GM23338 (cell line): ENCODE measurements around the gene TBC1D16. TPM values are rescaled to one million over a fixed set of nuclear protein-coding genes. Genes with fewer than 3 reads are reported as not detected.

ENCODE experiments used
- ATAC-seq: fragments of 200-7000 bp; cut with Tn5 transposase; 3 replicates; pipeline ENCODE4 v1.9.1; 2020
- DNase-seq: peaks from one replicate; pipeline ENCODE4 v3.0.0-alpha.2; 2015; ENCODE audit warnings: low spot score
- H2AFZ ChIP-seq: fragments of 200-600 bp; sonication (generic); 2 replicates; pipeline ENCODE4 v1.8.0; 2016; ENCODE audit warnings: antibody characterized with exemption, mild to moderate bottlenecking, moderate library complexity
- H3F3A ChIP-seq: fragments of 200-600 bp; sonication (generic); replicated peaks from 2 replicates; pipeline ENCODE4 v1.8.0; 2017; ENCODE audit warnings: antibody characterized with exemption, mixed run types, low read depth
- H3K27ac ChIP-seq: fragments of 200-600 bp; sonication (generic); 2 replicates; pipeline ENCODE4 v1.6.1; 2016; ENCODE audit warnings: low read depth
- H3K27me3 ChIP-seq: fragments of 200-600 bp; sonication (generic); 2 replicates; pipeline ENCODE4 v1.8.0; 2016; ENCODE audit warnings: mild to moderate bottlenecking, mixed run types, moderate library complexity; ENCODE audit not compliant: insufficient read depth
- H3K36me3 ChIP-seq: fragments of 200-600 bp; sonication (generic); 2 replicates; pipeline ENCODE4 v1.8.0; 2016; ENCODE audit warnings: mild to moderate bottlenecking; ENCODE audit not compliant: insufficient read depth
- H3K4me1 ChIP-seq: fragments of 200-600 bp; sonication (generic); 2 replicates; pipeline ENCODE4 v1.8.0; 2016; ENCODE audit warnings: mild to moderate bottlenecking, moderate library complexity; ENCODE audit not compliant: insufficient read depth
- H3K4me2 ChIP-seq: fragments of 200-600 bp; sonication (generic); 2 replicates; pipeline ENCODE4 v1.7.1; 2017; ENCODE audit warnings: mixed run types
- H3K4me3 ChIP-seq: fragments of 200-600 bp; sonication (generic); 2 replicates; pipeline ENCODE4 v1.6.1; 2016; ENCODE audit warnings: mixed run types
- H3K79me2 ChIP-seq: fragments of 200-600 bp; sonication (generic); replicated peaks from 2 replicates; pipeline ENCODE4 v1.8.0; 2017; ENCODE audit warnings: mild to moderate bottlenecking; ENCODE audit not compliant: insufficient read depth
- H3K9me2 ChIP-seq: fragments of 200-600 bp; sonication (generic); 2 replicates; pipeline ENCODE4 v1.8.0; 2017; ENCODE audit not compliant: insufficient read depth
- H4K20me1 ChIP-seq: fragments of 200-600 bp; sonication (generic); replicated peaks from 2 replicates; pipeline ENCODE4 v1.8.0; 2017; ENCODE audit warnings: mild to moderate bottlenecking; ENCODE audit not compliant: insufficient read depth
- H3K27ac Mint-ChIP-seq: 2 replicates; pipeline ENCODE4 v1.8.0; 2020; ENCODE audit warnings: inconsistent platforms, mild to moderate bottlenecking, moderate library complexity, mixed read lengths
- H3K27me3 Mint-ChIP-seq: 3 replicates; pipeline ENCODE4 v1.8.0; 2022; ENCODE audit warnings: low read depth, mild to moderate bottlenecking, moderate library complexity, mixed read lengths, inconsistent platforms; ENCODE audit not compliant: insufficient read depth, poor library complexity
- H3K36me3 Mint-ChIP-seq: 3 replicates; pipeline ENCODE4 v1.8.0; 2021; ENCODE audit warnings: low read depth, mild to moderate bottlenecking, inconsistent platforms, moderate library complexity, mixed read lengths
- H3K4me1 Mint-ChIP-seq: 3 replicates; pipeline ENCODE4 v1.8.0; 2020; ENCODE audit warnings: mild to moderate bottlenecking, inconsistent platforms, mixed read lengths
- H3K4me3 Mint-ChIP-seq: 3 replicates; pipeline ENCODE4 v1.8.0; 2021; ENCODE audit warnings: moderate library complexity, mild to moderate bottlenecking, inconsistent platforms, mixed read lengths
- H3K9me3 Mint-ChIP-seq: 3 replicates; pipeline ENCODE4 v1.8.0; 2020; ENCODE audit warnings: moderate library complexity, mild to moderate bottlenecking, inconsistent platforms, mixed read lengths
- CREB1 ChIP-seq: fragments of 250-450 bp; sonication (Bioruptor Pico); IDR thresholded peaks from 2 replicates; pipeline ENCODE4 v1.5.0; 2020; ENCODE audit warnings: low read depth, mild to moderate bottlenecking, moderate library complexity
- CTCF ChIP-seq, 2 experiments: fragments of 200-600 bp in 1 of 2; sonication (generic) in 1 of 2; conservative IDR thresholded peaks; 2 replicates each; pipeline versions ENCODE4 v1.5.1 to v1.6.1; 2016 to 2017; ENCODE audit warnings: antibody characterized with exemption in 2 of 2, low read depth in 2 of 2, mild to moderate bottlenecking in 2 of 2, moderate library complexity in 1 of 2
- EZH2 ChIP-seq: fragments of 200-600 bp; sonication (generic); IDR thresholded peaks from one replicate; pipeline ENCODE4 v1.8.0; 2017; ENCODE audit warnings: antibody characterized with exemption, mild to moderate bottlenecking, low read depth; ENCODE audit not compliant: unreplicated experiment
- EZH2phosphoT487 ChIP-seq: fragments of 200-600 bp; sonication (generic); IDR thresholded peaks from one replicate; pipeline ENCODE4 v1.8.1; 2018; ENCODE audit warnings: antibody characterized with exemption; ENCODE audit not compliant: unreplicated experiment
- JUNB ChIP-seq: IDR thresholded peaks from one replicate; pipeline ENCODE4 v1.6.1; 2016; ENCODE audit warnings: antibody characterized with exemption; ENCODE audit not compliant: unreplicated experiment
- NANOG ChIP-seq: IDR thresholded peaks from 2 replicates; pipeline ENCODE4 v1.6.1; 2016; ENCODE audit warnings: antibody characterized with exemption, borderline replicate concordance
- POLR2AphosphoS5 ChIP-seq: IDR thresholded peaks from 2 replicates; pipeline ENCODE4 v1.6.1; 2016; ENCODE audit warnings: antibody characterized with exemption, low read depth
- STAT1 ChIP-seq: IDR thresholded peaks from one replicate; pipeline ENCODE4 v1.6.1; 2016; ENCODE audit warnings: antibody characterized with exemption; ENCODE audit not compliant: unreplicated experiment
- ZNF114 ChIP-seq: fragments of 250-450 bp; sonication (Bioruptor Pico); IDR thresholded peaks from 2 replicates; pipeline ENCODE4 v1.5.0; 2020; ENCODE audit warnings: mild to moderate bottlenecking, moderate library complexity
- ZNF331 ChIP-seq: fragments of 250-450 bp; sonication (Bioruptor Pico); IDR thresholded peaks from 2 replicates; pipeline ENCODE4 v1.5.0; 2020; ENCODE audit warnings: low read depth, mild to moderate bottlenecking, moderate library complexity
- ZNF462 ChIP-seq: fragments of 250-450 bp; sonication (Bioruptor Pico); IDR thresholded peaks from 2 replicates; pipeline ENCODE4 v1.5.0; 2020; ENCODE audit warnings: mild to moderate bottlenecking, moderate library complexity
- polyA plus RNA-seq: library from polyadenylated mRNA; unstranded; fragments of >200 nt; fragmentation: Nextera tagmentation; extraction: Ambion mirVana; gene quantifications from 2 replicates; pipeline ENCODE4 v1.2.1, GENCODE V29; 2016
- total RNA-seq: library from RNA; depleted of rRNA; stranded (reverse); fragments of >200 nt; shearing (Covaris generic); gene quantifications from 2 replicates; pipeline ENCODE4 v1.2.3, GENCODE V29; 2014
- TF ChIP-seq, protein P1 (sequence below): IDR thresholded peaks from 2 replicates; pipeline ENCODE4 v1.6.1; 2016; ENCODE audit warnings: antibody characterized with exemption
- TF ChIP-seq, protein P2 (sequence below): IDR thresholded peaks from one replicate; pipeline ENCODE4 v1.6.1; 2018; ENCODE audit warnings: antibody characterized with exemption; ENCODE audit not compliant: unreplicated experiment

Gene TBC1D16
- total and polyA plus RNA-seq, 2 experiments from 2014 or later, result 16.7 to 104 TPM

DNA sequence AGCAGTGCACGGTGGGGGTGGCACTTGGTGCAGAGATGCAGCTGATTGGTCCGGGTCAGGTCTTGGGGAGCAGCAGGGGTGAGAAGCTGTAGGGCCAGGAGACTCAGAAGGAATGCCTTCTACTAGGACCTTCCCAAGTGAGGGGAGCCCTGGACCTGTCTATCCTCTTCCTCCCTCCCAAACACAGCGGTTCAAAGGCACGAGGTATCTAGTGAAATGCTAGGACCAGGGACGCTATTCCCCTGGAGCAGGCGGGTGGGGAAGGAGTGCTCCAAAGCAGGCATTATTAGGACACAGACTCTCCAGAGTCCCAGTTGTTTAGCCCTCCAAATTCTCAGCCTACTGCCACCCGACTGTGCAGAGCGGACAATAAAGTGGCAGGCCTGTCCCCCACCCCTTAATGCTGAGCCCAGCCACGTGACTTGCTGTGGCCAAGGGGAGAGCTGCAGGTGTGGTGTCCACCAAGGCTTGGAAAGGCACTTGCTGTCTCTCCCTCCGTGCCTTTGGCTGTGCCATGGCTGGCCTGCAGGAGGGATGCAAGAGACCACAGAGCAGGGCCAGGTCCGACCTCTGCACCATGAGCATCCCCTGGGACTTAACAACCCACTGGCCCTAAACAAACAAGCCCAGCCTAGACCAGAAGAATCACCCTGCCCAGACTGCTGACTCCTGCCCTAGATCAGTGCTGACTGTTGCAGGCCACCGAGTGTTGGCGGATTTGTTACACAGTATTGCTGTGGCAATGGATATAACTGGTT is 97.2 kb downstream of the TBC1D16 start:
- ATAC-seq, result no peak; the same call in 2 of the 3 replicates
- Mint-ChIP-seq H3K27me3 (peaks cover 26% of the 10 kb centered on the region), H3K4me1 (peaks cover 47% of the 10 kb centered on the region)

More for the DNA sequence above, 97.2 kb downstream of the TBC1D16 start:
- no peak for TF ChIP-seq STAT1
- TF ChIP-seq POLR2AphosphoS5, result no peak
- TF ChIP-seq ZNF331 (CRISPR knock-in tag), result no peak
- no peak for TF ChIP-seq CREB1 (CRISPR knock-in tag)
- TF ChIP-seq EZH2, result no peak
- TF ChIP-seq CTCF (conservative IDR thresholded peaks at IDR 0.05; ENCODE audit: low read depth in 2 of 2), result no peak
- no peak for TF ChIP-seq ZNF114
- TF ChIP-seq JUNB, result no peak
- TF ChIP-seq ZNF462, result no peak
- TF ChIP-seq EZH2phosphoT487, result no peak
- TF ChIP-seq NANOG, result no peak
- TF ChIP-seq, protein P1, sequence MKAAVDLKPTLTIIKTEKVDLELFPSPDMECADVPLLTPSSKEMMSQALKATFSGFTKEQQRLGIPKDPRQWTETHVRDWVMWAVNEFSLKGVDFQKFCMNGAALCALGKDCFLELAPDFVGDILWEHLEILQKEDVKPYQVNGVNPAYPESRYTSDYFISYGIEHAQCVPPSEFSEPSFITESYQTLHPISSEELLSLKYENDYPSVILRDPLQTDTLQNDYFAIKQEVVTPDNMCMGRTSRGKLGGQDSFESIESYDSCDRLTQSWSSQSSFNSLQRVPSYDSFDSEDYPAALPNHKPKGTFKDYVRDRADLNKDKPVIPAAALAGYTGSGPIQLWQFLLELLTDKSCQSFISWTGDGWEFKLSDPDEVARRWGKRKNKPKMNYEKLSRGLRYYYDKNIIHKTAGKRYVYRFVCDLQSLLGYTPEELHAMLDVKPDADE, result no peak
- TF ChIP-seq, protein P2, sequence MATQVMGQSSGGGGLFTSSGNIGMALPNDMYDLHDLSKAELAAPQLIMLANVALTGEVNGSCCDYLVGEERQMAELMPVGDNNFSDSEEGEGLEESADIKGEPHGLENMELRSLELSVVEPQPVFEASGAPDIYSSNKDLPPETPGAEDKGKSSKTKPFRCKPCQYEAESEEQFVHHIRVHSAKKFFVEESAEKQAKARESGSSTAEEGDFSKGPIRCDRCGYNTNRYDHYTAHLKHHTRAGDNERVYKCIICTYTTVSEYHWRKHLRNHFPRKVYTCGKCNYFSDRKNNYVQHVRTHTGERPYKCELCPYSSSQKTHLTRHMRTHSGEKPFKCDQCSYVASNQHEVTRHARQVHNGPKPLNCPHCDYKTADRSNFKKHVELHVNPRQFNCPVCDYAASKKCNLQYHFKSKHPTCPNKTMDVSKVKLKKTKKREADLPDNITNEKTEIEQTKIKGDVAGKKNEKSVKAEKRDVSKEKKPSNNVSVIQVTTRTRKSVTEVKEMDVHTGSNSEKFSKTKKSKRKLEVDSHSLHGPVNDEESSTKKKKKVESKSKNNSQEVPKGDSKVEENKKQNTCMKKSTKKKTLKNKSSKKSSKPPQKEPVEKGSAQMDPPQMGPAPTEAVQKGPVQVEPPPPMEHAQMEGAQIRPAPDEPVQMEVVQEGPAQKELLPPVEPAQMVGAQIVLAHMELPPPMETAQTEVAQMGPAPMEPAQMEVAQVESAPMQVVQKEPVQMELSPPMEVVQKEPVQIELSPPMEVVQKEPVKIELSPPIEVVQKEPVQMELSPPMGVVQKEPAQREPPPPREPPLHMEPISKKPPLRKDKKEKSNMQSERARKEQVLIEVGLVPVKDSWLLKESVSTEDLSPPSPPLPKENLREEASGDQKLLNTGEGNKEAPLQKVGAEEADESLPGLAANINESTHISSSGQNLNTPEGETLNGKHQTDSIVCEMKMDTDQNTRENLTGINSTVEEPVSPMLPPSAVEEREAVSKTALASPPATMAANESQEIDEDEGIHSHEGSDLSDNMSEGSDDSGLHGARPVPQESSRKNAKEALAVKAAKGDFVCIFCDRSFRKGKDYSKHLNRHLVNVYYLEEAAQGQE, result no peak
- no peaks in the 10 kb centered on the region for H3K79me2 ChIP-seq
- H3K9me2 ChIP-seq, result no peaks in the 10 kb centered on the region
- no peaks in the 10 kb centered on the region for H3K27me3 ChIP-seq
- Mint-ChIP-seq H3K9me3 (no peaks in the 10 kb centered on the region), H3K4me3 (no peak overlapping the region), H3K36me3 (peaks cover 38% of the 10 kb centered on the region), H3K27ac (no peak overlapping the region)
- no peaks in the 10 kb centered on the region; the same call in 1 of the 2 replicates for H4K20me1 ChIP-seq
- DNase-seq, result no peak
- no peak overlapping the region for H3K27ac ChIP-seq
- H3F3A ChIP-seq, result no peaks in the 10 kb centered on the region; the same call in 1 of the 2 replicates
- no peak overlapping the region for H3K4me3 ChIP-seq
- peaks cover 22% of the 10 kb centered on the region; the same call in 1 of the 2 replicates for H3K4me1 ChIP-seq
- no peaks in the 10 kb centered on the region for H3K36me3 ChIP-seq
- no peak overlapping the region for H3K4me2 ChIP-seq
- no peak overlapping the region for H2AFZ ChIP-seq
